Left ventricle myocardium superior (tissue), 1 donor: ENCODE data around the gene VRK2. TPM values are rescaled to one million over a fixed set of nuclear protein-coding genes. Genes with fewer than 3 reads are reported as not detected.

Experiments
- ATAC-seq: fragments of 200-7000 bp; cut with Tn5 transposase; one replicate; pipeline ENCODE4 v1.9.1; 2020; ENCODE audit warnings: mild to moderate bottlenecking, moderate library complexity
- DNase-seq: peaks from one replicate; pipeline ENCODE4 v3.0.0-alpha.2; 2020
- intact Hi-C: fragments of 100-400 bp; cut with micrococcal nuclease; formaldehyde crosslinking; loops from one replicate; pipeline ENCODE4 v1.11.0; 2022
- total RNA-seq: library from RNA; stranded (reverse); fragmentation: NEBNext Ultra II Directional; extraction: Animal tissue kit (Norgen Biotek cat#: 25700); gene quantifications from one replicate; pipeline ENCODE4 v1.2.1, GENCODE V29; 2021
- donor health status: DM: no; HTN: yes; CAD: no; lungs with severe emphysema.

VRK2 gene
- total RNA-seq, 1 donor from 2014 or later = 33.1 TPM

- ATAC-seq (no peak), DNase-seq (no peak)
- intact Hi-C loops = no loop called here
These were observed 149.1 kb downstream of the VRK2 start for GRCh38 chr2:58195662-58196061.

DNA sequence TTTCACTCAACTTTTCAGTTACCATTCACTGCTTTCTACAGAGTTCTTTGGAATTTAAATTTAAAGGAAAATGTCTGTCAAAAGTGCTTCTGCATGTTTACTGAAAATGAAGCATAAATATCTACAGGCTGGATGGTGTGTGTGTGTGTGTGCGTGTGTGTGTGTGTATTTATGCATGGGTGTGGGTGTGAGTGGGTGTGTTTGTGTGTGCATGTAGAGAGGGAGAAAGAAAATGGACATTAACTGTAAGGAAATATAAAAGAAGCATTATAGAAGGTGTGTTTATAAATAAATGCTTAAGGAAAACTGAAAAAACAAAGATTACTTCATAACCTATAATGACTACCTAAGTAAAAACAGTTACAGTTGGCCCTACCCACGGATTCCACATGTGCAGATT, 151.3 kb downstream of the VRK2 start:
- intact Hi-C loops = no loop called here
- DNase-seq (no peak), ATAC-seq (no peak)

DNA sequence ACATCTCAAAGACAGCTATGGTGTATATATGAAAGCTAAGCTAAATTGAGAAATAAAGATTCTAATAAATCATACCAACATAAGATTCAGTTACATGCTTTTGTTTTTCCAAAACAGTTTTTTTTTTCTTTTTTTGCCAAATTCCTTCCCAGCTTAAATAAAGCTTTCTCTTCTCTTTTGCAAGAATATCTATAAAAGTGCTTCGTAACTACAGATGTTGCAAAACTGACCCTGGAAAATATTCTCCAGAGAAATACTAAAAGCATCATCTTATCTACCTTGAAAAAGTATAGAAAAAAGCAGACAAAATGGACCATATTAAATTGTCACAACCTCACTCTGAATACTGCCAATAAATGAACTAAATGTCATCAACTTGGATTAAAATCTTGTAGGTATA, 155.8 kb downstream of the VRK2 start:
- intact Hi-C loops = no loop called here
- ATAC-seq = no peak
- no peak for DNase-seq

DNA sequence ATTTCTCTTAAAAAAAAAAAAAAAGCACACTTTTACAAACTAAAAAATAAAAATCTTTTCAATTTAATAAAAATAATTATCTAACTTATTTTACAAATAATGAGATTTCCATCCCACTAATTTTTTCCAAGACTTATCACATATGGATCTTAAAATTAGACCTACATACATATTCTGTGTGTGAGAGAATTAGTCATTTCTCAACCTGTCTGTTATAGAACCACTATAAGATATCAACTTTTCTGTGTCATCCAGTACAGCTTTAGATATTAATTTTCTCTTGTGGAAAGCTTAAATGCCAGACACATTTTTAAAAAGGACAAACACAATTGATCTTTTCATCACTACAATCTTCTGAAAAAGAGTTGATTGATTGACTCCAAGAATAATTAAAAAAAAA, 156.4 kb downstream of the VRK2 start:
- intact Hi-C loops = no loop called here
- DNase-seq (no peak), ATAC-seq (no peak)

DNA sequence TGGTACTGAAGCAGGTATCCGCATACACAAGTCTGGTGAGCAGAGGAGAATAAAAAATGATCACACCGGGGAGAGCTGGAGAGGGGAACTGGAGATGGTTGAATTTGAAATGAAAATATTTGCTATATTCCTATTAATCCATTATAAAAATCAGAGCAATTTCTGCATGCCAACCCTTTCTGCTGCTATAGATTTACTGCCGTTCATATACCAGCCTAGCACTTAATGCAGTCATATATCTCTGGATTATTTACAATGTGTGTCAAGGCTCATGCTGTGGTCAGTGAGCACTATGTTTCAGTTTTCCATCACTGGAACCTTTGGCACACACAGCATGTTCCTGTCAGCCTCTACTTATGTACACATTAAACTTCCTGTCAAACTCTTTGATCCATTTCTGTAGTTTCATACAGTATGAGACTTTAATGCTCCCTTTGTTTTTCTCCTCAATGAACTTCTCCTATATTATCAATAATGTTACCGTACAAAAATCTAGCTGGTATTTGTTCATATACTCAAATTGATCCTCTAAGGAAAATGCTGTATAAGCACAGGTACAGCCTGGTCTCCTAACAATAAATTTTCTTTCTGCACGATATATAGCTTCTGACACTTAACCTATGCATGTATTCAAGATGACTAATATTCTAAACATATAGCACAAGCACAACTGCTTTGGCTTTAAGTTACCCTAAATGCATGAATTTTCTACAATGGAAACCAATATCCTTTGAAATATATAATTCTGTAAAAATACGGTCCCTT, 157.8 kb downstream of the VRK2 start:
- no peak for ATAC-seq
- intact Hi-C loops = no loop called here
- DNase-seq = no peak

GRCh38 chr2:58206785-58207184, 160.2 kb downstream of the VRK2 start:
- DNase-seq (no peak), ATAC-seq (no peak)
- intact Hi-C loops = no loop called here

DNA sequence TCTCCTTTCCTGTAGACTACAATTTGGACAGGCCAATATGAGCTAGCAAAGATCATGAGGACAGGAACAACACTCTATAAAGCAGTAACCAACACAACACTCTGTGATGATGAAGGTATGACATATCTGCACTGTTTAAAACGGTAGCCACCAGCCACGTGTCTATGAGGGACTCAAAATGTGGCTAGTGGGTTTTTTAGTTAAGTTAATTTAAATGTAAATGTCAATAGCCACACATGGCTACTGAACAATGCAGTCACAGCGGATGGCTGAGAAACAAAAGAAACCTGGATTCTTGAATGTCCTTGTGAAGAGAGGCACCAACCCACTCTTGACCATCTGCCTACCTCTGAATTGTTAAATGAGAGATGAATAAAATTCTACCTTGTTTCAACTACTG, 160.6 kb downstream of the VRK2 start:
- ATAC-seq = no peak
- intact Hi-C loops = no loop called here

More for the DNA sequence above, 160.6 kb downstream of the VRK2 start:
- DNase-seq = no peak

Other genes with a start within 250 kb of the VRK2 start
- 12.0 TPM for gene FANCL, start 194.5 kb downstream of the VRK2 start, total RNA-seq